BE2C (cell line): ENCODE measurements around the gene IL2RA.

ENCODE experiments used
- DNase-seq: peaks from one replicate; pipeline ENCODE4 v3.0.0-alpha.2; 2020
- H3K27me3 ChIP-seq: fragments of 250-450 bp; sonication (Bioruptor Pico); 2 replicates; pipeline ENCODE4 v1.5.1; 2020; ENCODE audit warnings: mild to moderate bottlenecking
- H3K36me3 ChIP-seq: fragments of 250-450 bp; sonication (Bioruptor Pico); 2 replicates; pipeline ENCODE4 v1.5.1; 2020; ENCODE audit warnings: mild to moderate bottlenecking
- H3K4me1 ChIP-seq: fragments of 250-450 bp; sonication (Bioruptor Pico); 2 replicates; pipeline ENCODE4 v1.5.1; 2020
- H3K4me3 ChIP-seq: 2 replicates; pipeline ENCODE4 v1.5.1; 2011; ENCODE audit warnings: low read depth, low read length
- H3K9me3 ChIP-seq: fragments of 250-450 bp; sonication (Bioruptor Pico); 2 replicates; pipeline ENCODE4 v1.5.1; 2020
- TF ChIP-seq, protein P1 (sequence below): IDR thresholded peaks from 2 replicates; pipeline ENCODE4 v1.5.1; 2012; ENCODE audit warnings: mild to moderate bottlenecking, low read depth, low read length

Gene IL2RA

DNA sequence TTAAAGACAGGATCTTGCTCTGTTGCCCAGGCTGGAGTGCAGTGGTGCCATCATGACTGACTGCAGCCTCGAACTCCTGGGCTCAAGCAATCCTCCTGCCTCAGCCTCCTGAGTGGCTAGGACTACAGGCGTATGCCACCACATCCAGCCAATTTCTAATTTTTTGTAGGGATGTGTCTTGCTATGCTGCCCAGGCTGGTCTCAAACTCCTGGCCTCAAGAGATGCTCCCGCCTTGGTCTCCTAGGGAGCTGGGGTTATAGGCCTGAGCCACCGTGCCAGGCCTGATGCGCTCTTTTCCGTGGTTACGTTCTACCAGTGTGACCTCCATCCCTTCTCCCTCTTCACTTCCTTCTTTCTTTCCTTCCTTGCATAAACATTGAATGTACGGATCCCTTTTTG lies 50.6 kb downstream of the IL2RA start:
- no peaks in the 10 kb centered on the region for H3K4me1 ChIP-seq
- no peaks in the 10 kb centered on the region for H3K9me3 ChIP-seq
- H3K27me3 ChIP-seq, result peaks cover 8% of the 10 kb centered on the region
- no peak overlapping the region for H3K4me3 ChIP-seq
- TF ChIP-seq, protein P1, sequence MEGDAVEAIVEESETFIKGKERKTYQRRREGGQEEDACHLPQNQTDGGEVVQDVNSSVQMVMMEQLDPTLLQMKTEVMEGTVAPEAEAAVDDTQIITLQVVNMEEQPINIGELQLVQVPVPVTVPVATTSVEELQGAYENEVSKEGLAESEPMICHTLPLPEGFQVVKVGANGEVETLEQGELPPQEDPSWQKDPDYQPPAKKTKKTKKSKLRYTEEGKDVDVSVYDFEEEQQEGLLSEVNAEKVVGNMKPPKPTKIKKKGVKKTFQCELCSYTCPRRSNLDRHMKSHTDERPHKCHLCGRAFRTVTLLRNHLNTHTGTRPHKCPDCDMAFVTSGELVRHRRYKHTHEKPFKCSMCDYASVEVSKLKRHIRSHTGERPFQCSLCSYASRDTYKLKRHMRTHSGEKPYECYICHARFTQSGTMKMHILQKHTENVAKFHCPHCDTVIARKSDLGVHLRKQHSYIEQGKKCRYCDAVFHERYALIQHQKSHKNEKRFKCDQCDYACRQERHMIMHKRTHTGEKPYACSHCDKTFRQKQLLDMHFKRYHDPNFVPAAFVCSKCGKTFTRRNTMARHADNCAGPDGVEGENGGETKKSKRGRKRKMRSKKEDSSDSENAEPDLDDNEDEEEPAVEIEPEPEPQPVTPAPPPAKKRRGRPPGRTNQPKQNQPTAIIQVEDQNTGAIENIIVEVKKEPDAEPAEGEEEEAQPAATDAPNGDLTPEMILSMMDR, result no peak
- H3K36me3 ChIP-seq, result no peaks in the 10 kb centered on the region
- DNase-seq, result no peak

DNA sequence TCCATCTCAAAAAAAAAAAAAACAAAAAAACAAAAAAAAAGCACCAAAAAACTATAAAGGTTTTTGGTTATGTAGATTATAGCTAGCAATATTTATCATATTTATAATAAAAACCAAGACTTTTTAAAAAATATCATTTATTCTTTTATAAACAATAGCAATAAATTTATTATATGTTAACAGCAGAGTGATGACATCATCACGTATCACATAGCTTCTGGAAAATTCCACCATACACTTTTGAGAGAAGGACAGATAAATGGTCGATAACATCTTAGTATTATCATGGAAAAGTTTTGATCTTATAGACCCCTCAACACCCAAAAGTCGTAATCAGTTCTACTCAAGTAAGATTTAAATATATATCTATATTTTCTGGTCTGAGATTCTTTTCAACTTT lies 51.6 kb downstream of the IL2RA start:
- Histone ChIP-seq H3K36me3 (no peaks in the 10 kb centered on the region), H3K4me1 (no peaks in the 10 kb centered on the region), H3K9me3 (no peaks in the 10 kb centered on the region), H3K27me3 (peaks cover 4% of the 10 kb centered on the region), H3K4me3 (no peak overlapping the region)
- no peak for DNase-seq
- TF ChIP-seq, protein P1, result no peak

DNA sequence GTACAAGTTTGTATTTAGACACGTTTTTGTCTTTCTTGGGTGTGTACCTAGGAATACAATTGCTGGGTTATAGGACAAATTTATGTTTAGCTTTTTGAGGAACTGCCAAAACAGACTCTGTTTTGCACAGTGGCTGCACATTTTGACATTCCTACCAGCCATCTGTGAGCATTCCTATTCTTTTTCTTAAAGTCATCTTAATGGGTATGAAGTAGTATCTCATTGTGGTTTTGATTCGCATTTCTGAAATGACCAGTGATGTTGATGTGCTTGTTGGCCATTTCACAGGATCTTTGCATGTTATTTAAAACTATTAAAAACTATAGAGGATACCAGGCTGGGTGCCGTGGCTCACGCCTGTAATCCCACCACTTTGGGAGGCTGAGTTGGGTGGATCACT lies 52.2 kb downstream of the IL2RA start:
- Histone ChIP-seq H3K9me3 (no peaks in the 10 kb centered on the region), H3K4me1 (no peaks in the 10 kb centered on the region), H3K27me3 (peaks cover 4% of the 10 kb centered on the region; the same call in 1 of the 2 replicates), H3K36me3 (no peaks in the 10 kb centered on the region), H3K4me3 (no peak overlapping the region)
- TF ChIP-seq, protein P1, result no peak
- DNase-seq, result no peak

DNA sequence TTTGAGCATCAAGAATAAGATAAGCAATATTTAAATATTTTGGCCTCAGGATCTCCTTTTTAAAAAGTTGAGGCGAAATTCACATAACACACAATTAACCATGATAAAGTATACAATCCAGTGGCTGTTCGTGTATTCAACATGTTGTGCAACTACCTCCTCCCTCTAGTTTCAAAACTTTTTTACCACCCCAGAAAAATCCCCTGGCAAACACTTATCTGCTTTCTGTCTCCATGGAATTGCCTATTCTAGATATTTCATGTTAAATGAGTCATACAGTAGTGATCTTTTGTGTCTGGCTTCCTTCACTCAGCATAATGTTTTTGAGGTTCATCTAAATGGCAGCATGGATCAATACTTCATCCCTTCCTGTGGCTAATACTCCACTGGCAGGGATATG lies 53.0 kb downstream of the IL2RA start:
- Histone ChIP-seq H3K36me3 (no peaks in the 10 kb centered on the region), H3K27me3 (peaks cover 4% of the 10 kb centered on the region), H3K4me1 (no peaks in the 10 kb centered on the region), H3K4me3 (no peak overlapping the region), H3K9me3 (no peaks in the 10 kb centered on the region)
- DNase-seq, result no peak
- TF ChIP-seq, protein P1, result no peak

DNA sequence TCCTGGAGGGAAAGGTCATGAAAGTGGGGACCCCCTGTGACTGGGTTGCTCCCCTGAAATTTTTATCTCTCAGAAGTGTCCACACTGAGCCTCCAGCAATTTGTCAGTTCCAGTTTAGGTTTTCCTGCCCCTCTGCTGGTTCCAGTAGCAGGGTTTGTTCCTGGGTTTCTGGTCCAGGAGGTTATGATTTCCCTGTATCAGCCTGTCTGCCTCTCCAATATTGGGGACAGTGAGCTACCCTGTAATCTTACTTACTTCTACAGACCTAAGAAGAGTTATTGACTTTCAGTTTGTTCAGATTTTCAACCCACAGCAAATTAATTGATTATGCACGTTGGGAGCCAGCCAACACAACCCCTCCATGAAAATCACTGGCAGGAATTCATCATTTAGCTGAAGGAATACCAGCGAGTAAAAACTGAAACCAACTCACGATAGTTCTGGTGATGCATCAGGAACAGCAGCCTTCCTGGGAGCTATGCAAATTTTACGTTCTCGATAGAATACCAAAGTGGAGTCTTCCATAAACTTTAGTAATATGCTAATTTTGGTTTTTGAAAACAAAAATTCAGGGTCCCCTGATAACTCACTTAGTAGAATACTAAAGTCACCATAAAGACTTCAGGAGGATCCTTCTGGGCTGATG lies 53.5 kb downstream of the IL2RA start:
- Histone ChIP-seq H3K4me3 (no peak overlapping the region), H3K36me3 (no peaks in the 10 kb centered on the region), H3K27me3 (peaks cover 9% of the 10 kb centered on the region), H3K4me1 (no peaks in the 10 kb centered on the region), H3K9me3 (no peaks in the 10 kb centered on the region)
- no peak for DNase-seq
- TF ChIP-seq, protein P1, result no peak

DNA sequence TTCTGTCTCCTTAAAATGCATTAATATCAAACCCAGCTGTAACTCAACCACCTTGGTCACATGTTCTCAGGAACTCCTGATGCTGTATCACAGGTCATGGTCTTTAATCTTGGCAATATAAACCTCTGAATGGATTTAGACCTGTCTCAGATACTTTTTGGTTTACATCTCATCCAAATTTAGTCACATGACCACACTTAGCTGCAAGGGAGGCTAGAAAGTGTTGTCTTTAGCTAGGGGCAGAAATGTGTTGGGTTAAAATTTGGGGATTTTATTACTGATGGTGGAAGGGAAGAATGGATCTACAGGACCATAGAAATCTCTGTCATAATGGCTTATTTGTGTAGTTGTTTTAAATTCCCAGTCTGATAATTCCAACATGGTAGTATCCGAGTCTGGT lies 55.2 kb downstream of the IL2RA start:
- peaks cover 20% of the 10 kb centered on the region for H3K27me3 ChIP-seq
- H3K4me1 ChIP-seq, result no peaks in the 10 kb centered on the region
- TF ChIP-seq, protein P1, result no peak

More for the DNA sequence above, 55.2 kb downstream of the IL2RA start:
- no peak for DNase-seq
- no peak overlapping the region for H3K4me3 ChIP-seq
- no peaks in the 10 kb centered on the region for H3K9me3 ChIP-seq
- no peaks in the 10 kb centered on the region for H3K36me3 ChIP-seq
